Smooth muscle cell (in vitro differentiated cells): ENCODE results near the gene SORL1. TPM values are rescaled to one million over a fixed set of nuclear protein-coding genes. Genes with fewer than 3 reads are reported as not detected.

ENCODE experiments used
- DNase-seq: peaks from one replicate; lab custom pipeline; 2025; ENCODE audit not compliant: unreplicated experiment; lab: John Stamatoyannopoulos, UW
- H2AFZ ChIP-seq: fragments of 200-600 bp; sonication (generic); 2 replicates; pipeline ENCODE4 v1.6.0; 2016; ENCODE audit warnings: antibody characterized with exemption, low read depth, mild to moderate bottlenecking
- H3F3A ChIP-seq: fragments of 200-600 bp; sonication (generic); 2 replicates; pipeline ENCODE4 v1.6.0; 2017; ENCODE audit warnings: antibody characterized with exemption, low read depth
- H3K27ac ChIP-seq: fragments of 200-600 bp; sonication (generic); 2 replicates; pipeline ENCODE4 v1.5.1; 2016; ENCODE audit warnings: low read depth, mild to moderate bottlenecking
- H3K27me3 ChIP-seq: fragments of 200-600 bp; sonication (generic); 2 replicates; pipeline ENCODE4 v1.6.1; 2016; ENCODE audit warnings: low read depth, mild to moderate bottlenecking
- H3K36me3 ChIP-seq: fragments of 200-600 bp; sonication (generic); 2 replicates; pipeline ENCODE4 v1.5.1; 2016; ENCODE audit warnings: low read depth
- H3K4me1 ChIP-seq: fragments of 200-600 bp; sonication (generic); 2 replicates; pipeline ENCODE4 v1.5.1; 2016; ENCODE audit warnings: low read depth
- H3K4me2 ChIP-seq: fragments of 200-600 bp; sonication (generic); 2 replicates; pipeline ENCODE4 v1.6.0; 2016; ENCODE audit warnings: mild to moderate bottlenecking
- H3K4me3 ChIP-seq: fragments of 200-600 bp; sonication (generic); 2 replicates; pipeline ENCODE4 v1.5.1; 2016; ENCODE audit warnings: mild to moderate bottlenecking
- H3K79me2 ChIP-seq: fragments of 200-600 bp; sonication (generic); 2 replicates; pipeline ENCODE4 v1.6.0; 2016; ENCODE audit warnings: low read depth, mild to moderate bottlenecking
- H3K9ac ChIP-seq: fragments of 200-600 bp; sonication (generic); 2 replicates; pipeline ENCODE4 v1.6.0; 2016; ENCODE audit warnings: low read depth
- H3K9me3 ChIP-seq: fragments of 200-600 bp; sonication (generic); replicated peaks from 2 replicates; pipeline ENCODE4 v1.5.1; 2016; ENCODE audit warnings: low read depth
- H4K20me1 ChIP-seq: fragments of 200-600 bp; sonication (generic); 2 replicates; pipeline ENCODE4 v1.6.0; 2016; ENCODE audit warnings: low read depth
- WGBS: methylation state at CpG from one replicate; pipeline ENCODE4 v1.1.7; 2016; ENCODE audit warnings: low lambda C conversion rate; 5-methylcytosine and 5-hydroxymethylcytosine counted together
- polyA plus RNA-seq: library from polyadenylated mRNA; unstranded; fragments of >200 nt; fragmentation: Nextera tagmentation; extraction: Ambion mirVana; gene quantifications from 2 replicates; pipeline ENCODE4 v1.2.1, GENCODE V29; 2016
- total RNA-seq: library from RNA; depleted of rRNA; stranded (reverse); fragments of >200 nt; gene quantifications from 2 replicates; pipeline ENCODE4 v1.2.3, GENCODE V29; 2014
- TF ChIP-seq, protein P1 (sequence below): fragments of 200-600 bp; sonication (generic); IDR thresholded peaks from 2 replicates; pipeline ENCODE4 v1.5.1; 2017; ENCODE audit warnings: borderline replicate concordance, mild to moderate bottlenecking, antibody characterized with exemption; ENCODE audit not compliant: insufficient read depth, poor library complexity, severe bottlenecking

Gene SORL1
- total and polyA plus RNA-seq, 2 experiments from 2014 or later: 1.2 to 5.8 TPM

DNA sequence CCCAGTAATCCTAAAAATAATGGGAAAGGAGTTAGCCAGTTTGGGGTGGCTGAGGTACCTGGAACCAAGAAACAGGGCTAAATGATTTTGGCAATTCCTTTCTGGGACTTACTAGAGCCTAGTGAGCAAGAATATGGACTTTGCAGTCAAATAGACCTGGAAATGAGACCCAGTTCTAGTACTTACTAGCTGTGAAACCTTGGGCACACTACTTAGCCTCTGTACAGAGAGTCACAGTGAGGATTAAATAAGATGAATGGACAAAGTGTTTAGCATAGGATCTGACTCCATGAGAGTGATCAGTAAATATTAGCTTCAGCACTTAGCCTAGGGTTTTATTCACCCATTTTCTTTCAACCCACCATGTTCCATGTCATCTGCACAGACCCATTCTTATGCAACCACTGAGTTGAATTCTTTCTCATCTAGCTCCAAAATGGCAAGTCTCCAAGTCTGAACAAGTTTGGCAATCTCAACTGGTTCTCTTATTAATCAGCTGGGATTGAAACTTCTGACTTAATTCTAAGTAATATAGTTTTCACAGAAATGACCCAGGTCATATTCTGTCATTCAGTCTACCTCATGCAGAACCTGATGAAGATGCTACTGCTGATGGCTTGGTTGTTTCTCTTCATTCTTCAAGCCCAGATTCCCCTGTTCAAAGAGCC lies 15.0 kb upstream of the SORL1 start:
- Histone ChIP-seq H2AFZ (no peak overlapping the region), H3K4me3 (no peak overlapping the region), H3K4me2 (no peak overlapping the region), H3K4me1 (no peaks in the 10 kb centered on the region), H3K27me3 (peaks cover 7% of the 10 kb centered on the region), H3F3A (no peaks in the 10 kb centered on the region), H3K27ac (no peak overlapping the region), H3K9me3 (no peaks in the 10 kb centered on the region), H3K79me2 (no peaks in the 10 kb centered on the region), H3K9ac (no peak overlapping the region), H3K36me3 (no peaks in the 10 kb centered on the region), H4K20me1 (no peaks in the 10 kb centered on the region)
- TF ChIP-seq, protein P1, sequence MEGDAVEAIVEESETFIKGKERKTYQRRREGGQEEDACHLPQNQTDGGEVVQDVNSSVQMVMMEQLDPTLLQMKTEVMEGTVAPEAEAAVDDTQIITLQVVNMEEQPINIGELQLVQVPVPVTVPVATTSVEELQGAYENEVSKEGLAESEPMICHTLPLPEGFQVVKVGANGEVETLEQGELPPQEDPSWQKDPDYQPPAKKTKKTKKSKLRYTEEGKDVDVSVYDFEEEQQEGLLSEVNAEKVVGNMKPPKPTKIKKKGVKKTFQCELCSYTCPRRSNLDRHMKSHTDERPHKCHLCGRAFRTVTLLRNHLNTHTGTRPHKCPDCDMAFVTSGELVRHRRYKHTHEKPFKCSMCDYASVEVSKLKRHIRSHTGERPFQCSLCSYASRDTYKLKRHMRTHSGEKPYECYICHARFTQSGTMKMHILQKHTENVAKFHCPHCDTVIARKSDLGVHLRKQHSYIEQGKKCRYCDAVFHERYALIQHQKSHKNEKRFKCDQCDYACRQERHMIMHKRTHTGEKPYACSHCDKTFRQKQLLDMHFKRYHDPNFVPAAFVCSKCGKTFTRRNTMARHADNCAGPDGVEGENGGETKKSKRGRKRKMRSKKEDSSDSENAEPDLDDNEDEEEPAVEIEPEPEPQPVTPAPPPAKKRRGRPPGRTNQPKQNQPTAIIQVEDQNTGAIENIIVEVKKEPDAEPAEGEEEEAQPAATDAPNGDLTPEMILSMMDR: no peak
- no peak for DNase-seq

DNA sequence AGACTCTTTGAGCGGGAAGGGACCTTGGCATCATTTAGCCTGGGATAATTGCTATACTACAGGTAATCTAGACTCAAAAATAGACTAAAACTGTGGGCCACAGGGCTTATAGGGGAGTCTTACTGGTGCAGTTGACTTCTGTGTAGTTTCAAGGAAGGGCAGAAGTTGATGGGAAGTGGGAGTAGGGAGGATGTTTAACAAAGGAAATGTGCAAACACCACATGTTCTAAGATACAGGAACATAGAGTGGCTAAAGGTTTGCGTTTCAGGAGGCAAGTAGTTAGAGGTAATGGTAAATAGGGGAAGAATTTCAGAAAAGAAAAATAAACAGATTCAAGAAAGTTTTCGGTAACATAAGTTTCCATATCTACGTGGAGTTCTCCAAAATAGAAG lies 14.4 kb upstream of the SORL1 start:
- Histone ChIP-seq H3K27me3 (peaks cover 7% of the 10 kb centered on the region), H3K9me3 (no peaks in the 10 kb centered on the region), H3K4me3 (no peak overlapping the region), H3K9ac (no peak overlapping the region), H3K27ac (no peak overlapping the region), H2AFZ (no peak overlapping the region), H3K79me2 (no peaks in the 10 kb centered on the region), H3K36me3 (no peaks in the 10 kb centered on the region), H3K4me1 (no peaks in the 10 kb centered on the region), H3K4me2 (no peak overlapping the region), H4K20me1 (no peaks in the 10 kb centered on the region), H3F3A (no peaks in the 10 kb centered on the region)
- no peak for DNase-seq
- WGBS: 97% methylated on average over 4 of the region's 4 CpGs
- TF ChIP-seq, protein P1: no peak

DNA sequence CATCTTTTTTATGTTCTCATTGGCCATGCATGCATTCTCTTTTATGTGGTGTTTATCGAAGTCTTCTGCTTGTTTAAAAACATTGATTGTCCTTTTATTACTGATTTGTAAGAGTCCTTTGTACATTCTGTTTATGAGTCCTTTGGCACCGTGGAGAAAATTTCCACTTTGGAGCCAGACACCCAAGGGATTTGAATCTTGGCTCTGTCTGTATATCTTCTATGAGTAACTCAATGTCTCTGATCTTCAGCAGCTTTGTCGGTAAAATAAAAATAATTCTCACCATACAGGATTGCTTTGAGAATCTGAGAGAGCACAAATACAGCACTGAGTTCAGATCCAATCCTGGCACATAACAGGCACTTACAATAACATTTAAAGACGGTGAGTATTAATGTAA lies 12.8 kb upstream of the SORL1 start:
- Histone ChIP-seq H4K20me1 (no peaks in the 10 kb centered on the region), H3K27me3 (peaks cover 7% of the 10 kb centered on the region), H3K27ac (no peak overlapping the region), H3K9me3 (no peaks in the 10 kb centered on the region), H3K79me2 (no peaks in the 10 kb centered on the region), H3F3A (no peaks in the 10 kb centered on the region), H3K4me2 (no peak overlapping the region), H3K9ac (no peak overlapping the region), H3K4me3 (no peak overlapping the region), H3K36me3 (no peaks in the 10 kb centered on the region), H2AFZ (no peak overlapping the region), H3K4me1 (no peaks in the 10 kb centered on the region)
- 80% methylated on average over 4 of the region's 4 CpGs for WGBS
- no peak for DNase-seq
- TF ChIP-seq, protein P1: no peak

DNA sequence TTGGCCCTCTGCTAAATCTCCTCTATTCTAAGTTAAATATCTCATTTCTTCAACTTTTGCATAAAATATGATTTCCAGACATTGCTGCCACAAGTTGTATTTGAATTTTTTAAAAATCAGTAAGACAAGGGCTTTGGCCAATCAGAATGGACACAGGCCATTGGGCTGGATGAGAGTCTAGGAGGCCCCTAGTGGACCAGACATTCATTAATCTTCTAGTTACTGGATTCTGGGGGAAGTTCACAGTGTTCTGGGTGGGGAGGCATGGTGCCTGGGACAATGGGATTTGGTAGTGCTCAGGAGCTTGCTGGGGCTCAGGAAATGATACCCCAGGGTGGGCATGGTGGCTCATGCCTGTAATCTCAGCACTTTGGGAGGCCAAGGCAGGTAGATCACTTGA lies 12.4 kb upstream of the SORL1 start:
- no peak for DNase-seq
- TF ChIP-seq, protein P1: no peak
- no peaks in the 10 kb centered on the region for H3K9me3 ChIP-seq
- no peaks in the 10 kb centered on the region for H3K36me3 ChIP-seq
- H3K9ac ChIP-seq: no peak overlapping the region
- H4K20me1 ChIP-seq: no peaks in the 10 kb centered on the region
- H3K79me2 ChIP-seq: no peaks in the 10 kb centered on the region
- no peak overlapping the region for H3K4me3 ChIP-seq
- no peak overlapping the region for H2AFZ ChIP-seq
- no peaks in the 10 kb centered on the region for H3F3A ChIP-seq
- no peaks in the 10 kb centered on the region for H3K4me1 ChIP-seq
- no peak overlapping the region for H3K4me2 ChIP-seq
- peaks cover 5% of the 10 kb centered on the region for H3K27me3 ChIP-seq
- no peak overlapping the region for H3K27ac ChIP-seq
